ENCODE results near the gene ASB5. TPM values are rescaled to one million over a fixed set of nuclear protein-coding genes. Genes with fewer than 3 reads are reported as not detected.
"Not testable (repeated sequence)": the region's sequence is repeated elsewhere in the genome, so short reads cannot be mapped to it uniquely, and the experiment has no call there.

The ASB5 gene
- total RNA-seq, 3 donors from 2014 or later: 0.75 to 13.2 (median 0.96) TPM

- intact Hi-C loops (cut with DNase I, micrococcal nuclease): no loop called here
- no peak for TF ChIP-seq CTCF (IDR thresholded peaks at IDR 0.05)
- no peaks in the 10 kb centered on the region for H3K4me1 ChIP-seq (ENCODE audit: low read depth)
- DNase-seq: no peak
- no peak overlapping the region for H3K4me3 ChIP-seq
- no peak for ATAC-seq
- H3K36me3 ChIP-seq (ENCODE audit: low read depth): no peaks in the 10 kb centered on the region
- H3K9me3 ChIP-seq: no peaks in the 10 kb centered on the region
Observed at GRCh38 chr4:176290520-176290919, 21.5 kb upstream of the ASB5 start.

GRCh38 chr4:176289561-176289960 is 20.5 kb upstream of the ASB5 start:
- ATAC-seq (no peak), DNase-seq (no peak)
- no peaks in the 10 kb centered on the region for H3K36me3 ChIP-seq (ENCODE audit: low read depth)
- intact Hi-C loops (cut with DNase I, micrococcal nuclease): no loop called here
- H3K4me1 ChIP-seq (ENCODE audit: low read depth): no peaks in the 10 kb centered on the region
- no peak overlapping the region for H3K4me3 ChIP-seq
- TF ChIP-seq CTCF (IDR thresholded peaks at IDR 0.05): no peak
- no peaks in the 10 kb centered on the region for H3K9me3 ChIP-seq

- intact Hi-C loops (cut with DNase I, micrococcal nuclease): no loop called here
- TF ChIP-seq CTCF (IDR thresholded peaks at IDR 0.05): no peak
- no peak for DNase-seq
- ATAC-seq: no peak
- H3K9me3 ChIP-seq: no peaks in the 10 kb centered on the region
- no peaks in the 10 kb centered on the region for H3K36me3 ChIP-seq (ENCODE audit: low read depth)
- H3K4me3 ChIP-seq: no peak overlapping the region
- no peaks in the 10 kb centered on the region for H3K4me1 ChIP-seq (ENCODE audit: low read depth)
Observed at GRCh38 chr4:176288020-176288419, 19.0 kb upstream of the ASB5 start.

GRCh38 chr4:176287546-176287945 is 18.5 kb upstream of the ASB5 start:
- no peaks in the 10 kb centered on the region for H3K36me3 ChIP-seq (ENCODE audit: low read depth)
- no peak overlapping the region for H3K4me3 ChIP-seq
- DNase-seq: no peak
- H3K9me3 ChIP-seq: no peaks in the 10 kb centered on the region
- intact Hi-C loops (cut with DNase I, micrococcal nuclease): no loop called here
- no peak for TF ChIP-seq CTCF (IDR thresholded peaks at IDR 0.05)
- H3K4me1 ChIP-seq (ENCODE audit: low read depth): no peaks in the 10 kb centered on the region
- ATAC-seq: no peak

GRCh38 chr4:176286728-176287127 is 17.7 kb upstream of the ASB5 start:
- Histone ChIP-seq H3K36me3 (ENCODE audit: low read depth) (no peaks in the 10 kb centered on the region), H3K4me1 (ENCODE audit: low read depth) (no peaks in the 10 kb centered on the region), H3K4me3 (no peak overlapping the region), H3K9me3 (no peaks in the 10 kb centered on the region)
- no peak for DNase-seq
- TF ChIP-seq CTCF (IDR thresholded peaks at IDR 0.05): no peak
- intact Hi-C loops (cut with DNase I, micrococcal nuclease): no loop called here
- ATAC-seq: no peak

- H3K36me3 ChIP-seq (ENCODE audit: low read depth); ATAC-seq; H3K9me3 ChIP-seq; DNase-seq; H3K4me1 ChIP-seq (ENCODE audit: low read depth); H3K4me3 ChIP-seq: not testable (repeated sequence)
- intact Hi-C loops (cut with DNase I, micrococcal nuclease): loop anchor here in 1 of 2 donors (10.0 kb wide), 1 partner anchor 65 kb away; no protein-coding TSS in a partner anchor
Observed at GRCh38 chr4:176279560-176279959, 10.5 kb upstream of the ASB5 start.
